Measurements from ENCODE around the gene MYO16. TPM values are rescaled to one million over a fixed set of nuclear protein-coding genes. Genes with fewer than 3 reads are reported as not detected.

The MYO16 gene
- total RNA-seq, 1 donor from 2014 or later = 22.0 TPM

GRCh38 chr13:108915095-108915633, 285.8 kb downstream of the MYO16 start:
- H3K9me3 Mint-ChIP-seq (ENCODE audit: unreplicated experiment) = peaks cover 1% of the 10 kb centered on the region
- peak; percentile 29 for TF ChIP-seq CTCF (IDR thresholded peaks at IDR 0.05; ENCODE audit: partially characterized antibody, unreplicated experiment)
- H3K27ac Mint-ChIP-seq (ENCODE audit: unreplicated experiment) = no peak overlapping the region
- DNase-seq = no peak
- H3K36me3 Mint-ChIP-seq (ENCODE audit: unreplicated experiment) = no peaks in the 10 kb centered on the region
- peaks cover 1% of the 10 kb centered on the region for H3K27me3 Mint-ChIP-seq (ENCODE audit: unreplicated experiment)
- no peaks in the 10 kb centered on the region for H3K4me1 Mint-ChIP-seq (ENCODE audit: low read depth, unreplicated experiment)
- H3K4me3 Mint-ChIP-seq (ENCODE audit: unreplicated experiment) = no peak overlapping the region

- no peak overlapping the region for H3K4me3 Mint-ChIP-seq (ENCODE audit: unreplicated experiment)
Observed at GRCh38 chr13:108915634-108916512, 286.5 kb downstream of the MYO16 start.

GRCh38 chr13:108917581-108917980, 288.2 kb downstream of the MYO16 start:
- DNase-seq = no peak
- no peaks in the 10 kb centered on the region for H3K36me3 Mint-ChIP-seq (ENCODE audit: unreplicated experiment)
- TF ChIP-seq CTCF (IDR thresholded peaks at IDR 0.05; ENCODE audit: partially characterized antibody, unreplicated experiment) = no peak
- no peak overlapping the region for H3K4me3 Mint-ChIP-seq (ENCODE audit: unreplicated experiment)
- H3K27me3 Mint-ChIP-seq (ENCODE audit: unreplicated experiment) = no peaks in the 10 kb centered on the region
- H3K9me3 Mint-ChIP-seq (ENCODE audit: unreplicated experiment) = no peaks in the 10 kb centered on the region
- no peak overlapping the region for H3K27ac Mint-ChIP-seq (ENCODE audit: unreplicated experiment)
- no peaks in the 10 kb centered on the region for H3K4me1 Mint-ChIP-seq (ENCODE audit: low read depth, unreplicated experiment)

More at GRCh38 chr13:108915634-108916512, 286.5 kb downstream of the MYO16 start:
- Mint-ChIP-seq H3K27me3 (ENCODE audit: unreplicated experiment) (peaks cover 1% of the 10 kb centered on the region), H3K36me3 (ENCODE audit: unreplicated experiment) (no peaks in the 10 kb centered on the region), H3K9me3 (ENCODE audit: unreplicated experiment) (peaks cover 1% of the 10 kb centered on the region), H3K4me1 (ENCODE audit: low read depth, unreplicated experiment) (no peaks in the 10 kb centered on the region), H3K27ac (ENCODE audit: unreplicated experiment) (no peak overlapping the region)
- DNase-seq = no peak
- TF ChIP-seq CTCF (IDR thresholded peaks at IDR 0.05; ENCODE audit: partially characterized antibody, unreplicated experiment) = no peak

GRCh38 chr13:108919036-108919907, 289.9 kb downstream of the MYO16 start:
- no peak for DNase-seq

More at GRCh38 chr13:108919036-108919907, 289.9 kb downstream of the MYO16 start:
- H3K36me3 Mint-ChIP-seq (ENCODE audit: unreplicated experiment) = no peaks in the 10 kb centered on the region
- H3K4me1 Mint-ChIP-seq (ENCODE audit: low read depth, unreplicated experiment) = no peaks in the 10 kb centered on the region
- no peak overlapping the region for H3K4me3 Mint-ChIP-seq (ENCODE audit: unreplicated experiment)
- H3K27me3 Mint-ChIP-seq (ENCODE audit: unreplicated experiment) = no peaks in the 10 kb centered on the region
- H3K27ac Mint-ChIP-seq (ENCODE audit: unreplicated experiment) = no peak overlapping the region
- TF ChIP-seq CTCF (IDR thresholded peaks at IDR 0.05; ENCODE audit: partially characterized antibody, unreplicated experiment) = no peak
- no peaks in the 10 kb centered on the region for H3K9me3 Mint-ChIP-seq (ENCODE audit: unreplicated experiment)
